ENCODE data around the gene GJA3.

DNA sequence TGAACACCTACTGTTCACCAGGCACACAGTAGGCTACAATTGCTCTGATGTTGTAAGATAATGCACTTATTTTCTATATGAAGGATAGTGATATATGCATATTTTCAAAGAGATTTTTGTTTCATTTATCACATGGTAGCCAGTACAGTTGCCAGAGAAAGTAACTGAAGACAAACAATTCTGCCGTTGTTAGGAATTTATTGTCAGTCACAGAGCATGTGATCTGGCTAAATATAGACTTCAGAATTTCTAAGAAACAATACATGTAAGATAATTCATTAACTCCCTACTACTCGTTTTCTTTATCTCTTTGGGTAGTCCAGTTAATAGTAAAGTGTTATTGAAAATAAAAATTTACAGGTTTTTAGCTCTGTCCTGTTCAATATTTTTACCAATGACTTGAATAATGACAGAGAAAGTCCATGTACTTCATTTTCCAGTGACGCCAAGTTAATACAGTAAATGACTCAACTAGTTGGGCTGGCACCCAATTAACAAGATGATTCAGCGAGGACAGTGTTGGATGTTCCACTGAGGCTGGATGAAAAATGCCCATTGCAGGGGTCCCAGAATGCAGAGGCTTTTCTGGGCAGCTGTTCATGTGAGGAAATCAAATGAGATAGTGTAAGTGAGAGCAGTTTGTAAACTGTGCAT, 35.6 kb downstream of the GJA3 start:
- TF ChIP-seq, protein P1, sequence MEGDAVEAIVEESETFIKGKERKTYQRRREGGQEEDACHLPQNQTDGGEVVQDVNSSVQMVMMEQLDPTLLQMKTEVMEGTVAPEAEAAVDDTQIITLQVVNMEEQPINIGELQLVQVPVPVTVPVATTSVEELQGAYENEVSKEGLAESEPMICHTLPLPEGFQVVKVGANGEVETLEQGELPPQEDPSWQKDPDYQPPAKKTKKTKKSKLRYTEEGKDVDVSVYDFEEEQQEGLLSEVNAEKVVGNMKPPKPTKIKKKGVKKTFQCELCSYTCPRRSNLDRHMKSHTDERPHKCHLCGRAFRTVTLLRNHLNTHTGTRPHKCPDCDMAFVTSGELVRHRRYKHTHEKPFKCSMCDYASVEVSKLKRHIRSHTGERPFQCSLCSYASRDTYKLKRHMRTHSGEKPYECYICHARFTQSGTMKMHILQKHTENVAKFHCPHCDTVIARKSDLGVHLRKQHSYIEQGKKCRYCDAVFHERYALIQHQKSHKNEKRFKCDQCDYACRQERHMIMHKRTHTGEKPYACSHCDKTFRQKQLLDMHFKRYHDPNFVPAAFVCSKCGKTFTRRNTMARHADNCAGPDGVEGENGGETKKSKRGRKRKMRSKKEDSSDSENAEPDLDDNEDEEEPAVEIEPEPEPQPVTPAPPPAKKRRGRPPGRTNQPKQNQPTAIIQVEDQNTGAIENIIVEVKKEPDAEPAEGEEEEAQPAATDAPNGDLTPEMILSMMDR (conservative IDR thresholded peaks at IDR 0.05; ENCODE audit: low read length), result no peak
- no peak for TF ChIP-seq EZH2phosphoT487 (IDR thresholded peaks at IDR 0.05; ENCODE audit: borderline replicate concordance, low read depth, low read length)
